Fibroblast of mammary gland (primary cell): Measurements from ENCODE around the gene CSF2RB.

ENCODE experiments used
- DNase-seq: peaks from one replicate; pipeline ENCODE4 v3.0.0-alpha.2; 2010; ENCODE audit warnings: low read depth
- H3K4me3 ChIP-seq: 2 replicates; pipeline ENCODE4 v1.5.1; 2011; ENCODE audit warnings: low read depth, mild to moderate bottlenecking, low read length, moderate library complexity; ENCODE audit not compliant: control insufficient read depth
- CTCF ChIP-seq: conservative IDR thresholded peaks from 2 replicates; pipeline ENCODE4 v1.5.1; 2011; ENCODE audit warnings: low read depth, low read length, inconsistent platforms; ENCODE audit not compliant: control insufficient read depth, insufficient read depth

CSF2RB gene

GRCh38 chr22:36916034-36916433 lies 2.6 kb downstream of the CSF2RB start:
- DNase-seq = no peak
- H3K4me3 ChIP-seq = no peak overlapping the region
- TF ChIP-seq CTCF = no peak

- no peak overlapping the region for H3K4me3 ChIP-seq
- no peak for TF ChIP-seq CTCF
- no peak for DNase-seq
Observed at GRCh38 chr22:36918586-36919284, 5.3 kb downstream of the CSF2RB start.

GRCh38 chr22:36921309-36922104 lies 8.1 kb downstream of the CSF2RB start:
- DNase-seq = no peak
- no peak for TF ChIP-seq CTCF
- H3K4me3 ChIP-seq = no peak overlapping the region

GRCh38 chr22:36922105-36922608 lies 8.7 kb downstream of the CSF2RB start:
- TF ChIP-seq CTCF = no peak
- no peak for DNase-seq
- no peak overlapping the region for H3K4me3 ChIP-seq

GRCh38 chr22:36922711-36923110 lies 9.3 kb downstream of the CSF2RB start:
- no peak for DNase-seq
- no peak overlapping the region for H3K4me3 ChIP-seq
- no peak for TF ChIP-seq CTCF

- H3K4me3 ChIP-seq = no peak overlapping the region
- no peak for TF ChIP-seq CTCF
- DNase-seq = no peak
Observed at GRCh38 chr22:36923131-36923788, 9.8 kb downstream of the CSF2RB start.
